C4-2B (cell line): ENCODE data around the gene PLA2G4D.

ENCODE experiments used
- H3K27ac ChIP-seq: fragments of 450-650 bp; 2 replicates; pipeline ENCODE4 v1.5.1; 2017
- ZFX ChIP-seq: fragments of 450-650 bp; IDR thresholded peaks from 2 replicates; pipeline ENCODE4 v1.6.1; 2017
- TF ChIP-seq, protein P1 (sequence below): fragments of 450-650 bp; conservative IDR thresholded peaks from 2 replicates; pipeline ENCODE4 v1.5.1; 2017; ENCODE audit warnings: mild to moderate bottlenecking

Gene PLA2G4D

DNA sequence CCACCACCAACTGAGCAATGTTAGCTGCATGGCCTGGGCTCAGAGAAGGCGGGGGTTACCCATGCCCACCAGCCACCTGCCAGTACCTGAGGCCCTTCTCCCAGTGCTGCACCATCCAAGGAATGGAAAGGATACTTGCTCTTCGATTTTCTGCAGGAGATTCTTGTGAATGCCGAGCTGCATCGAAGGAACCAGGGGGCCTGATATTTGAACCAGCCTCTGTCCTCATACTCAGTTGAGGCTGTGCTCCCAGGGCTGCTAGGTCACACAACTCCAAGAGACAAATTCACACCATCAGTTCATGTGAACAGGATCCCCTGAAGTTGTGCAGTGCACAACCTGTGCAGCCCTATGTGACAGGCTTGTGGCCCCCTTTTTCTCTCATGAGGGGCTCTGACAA, 44.0 kb upstream of the PLA2G4D start:
- no peak overlapping the region for H3K27ac ChIP-seq
- TF ChIP-seq, protein P1, sequence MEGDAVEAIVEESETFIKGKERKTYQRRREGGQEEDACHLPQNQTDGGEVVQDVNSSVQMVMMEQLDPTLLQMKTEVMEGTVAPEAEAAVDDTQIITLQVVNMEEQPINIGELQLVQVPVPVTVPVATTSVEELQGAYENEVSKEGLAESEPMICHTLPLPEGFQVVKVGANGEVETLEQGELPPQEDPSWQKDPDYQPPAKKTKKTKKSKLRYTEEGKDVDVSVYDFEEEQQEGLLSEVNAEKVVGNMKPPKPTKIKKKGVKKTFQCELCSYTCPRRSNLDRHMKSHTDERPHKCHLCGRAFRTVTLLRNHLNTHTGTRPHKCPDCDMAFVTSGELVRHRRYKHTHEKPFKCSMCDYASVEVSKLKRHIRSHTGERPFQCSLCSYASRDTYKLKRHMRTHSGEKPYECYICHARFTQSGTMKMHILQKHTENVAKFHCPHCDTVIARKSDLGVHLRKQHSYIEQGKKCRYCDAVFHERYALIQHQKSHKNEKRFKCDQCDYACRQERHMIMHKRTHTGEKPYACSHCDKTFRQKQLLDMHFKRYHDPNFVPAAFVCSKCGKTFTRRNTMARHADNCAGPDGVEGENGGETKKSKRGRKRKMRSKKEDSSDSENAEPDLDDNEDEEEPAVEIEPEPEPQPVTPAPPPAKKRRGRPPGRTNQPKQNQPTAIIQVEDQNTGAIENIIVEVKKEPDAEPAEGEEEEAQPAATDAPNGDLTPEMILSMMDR, result no peak
- TF ChIP-seq ZFX, result no peak

DNA sequence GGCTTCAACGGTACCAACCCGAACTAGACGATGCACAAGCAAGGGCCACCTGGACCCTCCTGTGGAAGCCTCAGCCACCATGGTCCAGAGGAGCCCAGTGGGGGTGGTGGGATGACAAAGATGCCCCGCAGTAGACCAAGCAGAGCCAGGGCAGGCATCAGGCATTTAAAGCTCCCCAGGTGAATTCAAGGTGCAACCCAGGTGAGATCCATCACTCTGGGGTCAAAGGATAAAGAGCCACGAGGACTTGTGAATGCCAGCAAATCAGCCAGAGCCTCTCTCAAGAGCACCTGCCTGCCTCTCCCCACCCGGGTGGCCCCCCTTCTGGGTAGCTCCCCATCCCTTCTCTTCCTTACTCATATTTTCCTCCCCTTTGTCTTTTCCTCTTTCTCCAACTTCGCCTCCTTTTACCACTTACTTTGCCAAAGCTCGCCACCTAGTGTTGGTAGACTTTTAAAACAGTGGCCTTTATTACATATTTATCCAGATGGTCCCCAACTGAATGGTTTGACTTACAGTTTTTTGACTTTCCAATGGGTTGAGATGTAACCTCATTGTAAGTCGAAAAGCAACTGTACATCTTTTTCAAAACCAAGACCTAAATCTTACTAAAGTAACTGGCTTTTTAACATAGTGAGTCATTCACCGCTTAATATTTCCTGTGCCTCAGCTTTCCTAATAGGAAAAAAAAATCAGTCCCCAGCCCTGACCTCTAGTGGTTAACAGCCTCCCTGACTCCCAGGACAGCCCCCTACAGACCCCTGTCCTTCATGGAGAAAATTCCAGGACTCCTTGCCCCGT, 43.3 kb upstream of the PLA2G4D start:
- no peak overlapping the region for H3K27ac ChIP-seq
- TF ChIP-seq, protein P1, result peak; percentile 85
- TF ChIP-seq ZFX, result no peak

DNA sequence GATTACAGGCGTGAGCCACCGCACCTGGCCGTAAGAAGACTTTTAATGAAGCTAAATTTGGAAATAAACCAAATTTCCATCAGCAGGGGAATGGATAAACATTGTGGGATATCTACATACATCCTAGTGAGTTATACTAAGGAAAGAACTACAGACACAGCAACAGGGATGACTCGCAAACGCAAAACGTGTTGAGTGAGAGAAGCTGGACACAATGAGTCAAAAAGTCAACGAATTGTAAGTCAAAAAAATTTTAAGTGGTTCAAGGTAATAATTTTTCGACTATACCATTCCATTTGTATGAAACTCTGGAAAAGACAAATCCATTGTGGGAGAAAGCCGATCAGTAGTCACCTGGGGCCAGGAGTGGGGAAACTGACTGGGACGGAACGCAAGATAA, 42.2 kb upstream of the PLA2G4D start:
- no peak for TF ChIP-seq ZFX
- no peak overlapping the region for H3K27ac ChIP-seq

DNA sequence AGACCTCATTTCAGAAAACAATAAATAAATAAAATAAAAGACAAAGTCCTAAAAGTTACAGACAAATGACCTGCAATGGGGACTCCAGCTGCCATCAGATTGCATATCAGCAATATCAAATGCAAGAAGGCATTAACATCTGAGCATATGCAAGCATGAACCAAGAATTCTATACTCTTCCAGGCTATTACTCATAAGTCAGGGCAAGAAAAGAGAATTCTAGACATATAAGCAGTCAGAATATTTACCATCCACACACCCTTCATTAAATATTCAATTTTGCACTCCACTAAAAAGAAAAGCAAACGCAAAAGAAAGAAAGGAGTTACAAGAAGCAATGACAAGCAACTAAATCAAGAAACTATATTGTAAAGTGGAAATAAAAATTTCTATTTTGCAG, 41.0 kb upstream of the PLA2G4D start:
- TF ChIP-seq ZFX, result no peak
- TF ChIP-seq, protein P1, result no peak
- H3K27ac ChIP-seq, result no peak overlapping the region

DNA sequence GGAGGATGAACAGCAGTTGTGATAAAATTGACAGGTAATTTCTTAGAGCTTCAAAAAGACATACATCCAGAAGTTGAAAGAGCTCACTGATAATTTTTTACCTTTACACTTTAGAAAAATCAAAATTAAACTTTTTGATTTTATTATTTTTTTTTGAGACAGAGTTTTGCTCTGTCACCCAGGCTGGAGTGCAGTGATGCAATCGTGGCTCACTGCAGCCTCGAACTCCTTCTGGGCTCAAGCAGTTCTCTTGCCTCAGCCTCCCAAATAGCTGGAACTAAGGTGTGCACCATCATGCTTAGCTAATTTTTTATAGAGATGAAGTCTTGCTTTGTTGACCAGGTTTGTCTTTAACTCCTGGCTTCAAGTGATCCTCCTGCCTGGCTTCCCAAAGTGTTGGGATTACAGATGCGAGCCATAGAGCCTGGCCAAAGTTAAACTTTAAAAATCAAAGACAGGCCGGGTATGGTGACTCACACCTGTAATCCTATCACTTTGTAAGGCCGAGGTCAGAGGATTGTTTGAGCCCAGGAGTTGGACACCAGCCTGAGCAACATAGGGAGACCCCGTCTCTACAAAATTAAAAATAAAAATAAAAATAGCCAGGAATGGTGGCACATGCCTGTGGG, 40.4 kb upstream of the PLA2G4D start:
- TF ChIP-seq, protein P1, result no peak
- no peak for TF ChIP-seq ZFX
- H3K27ac ChIP-seq, result no peak overlapping the region

DNA sequence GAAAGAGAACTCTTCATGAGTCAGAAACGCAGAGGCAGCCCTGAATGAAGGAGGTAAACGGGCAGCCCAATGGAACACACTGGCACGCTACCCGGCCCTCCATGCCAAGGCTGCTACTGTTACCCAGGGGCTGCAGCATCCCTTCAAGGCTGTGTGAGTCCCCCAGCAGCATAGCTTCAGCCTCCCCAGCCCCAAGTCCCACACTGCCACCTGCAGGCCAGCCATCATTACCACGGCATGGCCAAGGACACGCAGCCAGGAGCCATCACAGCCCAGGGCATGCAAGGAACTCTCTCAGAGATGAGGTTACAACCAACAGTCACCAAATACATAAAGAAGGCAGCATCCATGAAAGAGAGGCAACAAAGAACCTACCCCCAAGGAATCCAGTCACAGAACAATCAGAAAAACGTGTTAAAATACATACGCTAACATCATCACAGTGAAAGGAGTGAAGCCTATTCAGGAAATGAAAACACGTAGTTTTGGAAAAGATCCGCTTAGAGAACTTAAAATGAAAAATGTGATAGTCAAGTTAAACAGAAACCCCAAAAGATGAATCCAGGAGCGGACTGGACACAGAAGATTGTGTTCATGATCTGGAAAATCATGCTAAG, 39.6 kb upstream of the PLA2G4D start:
- TF ChIP-seq ZFX, result no peak
- TF ChIP-seq, protein P1, result peak; percentile 97
- H3K27ac ChIP-seq, result no peak overlapping the region

DNA sequence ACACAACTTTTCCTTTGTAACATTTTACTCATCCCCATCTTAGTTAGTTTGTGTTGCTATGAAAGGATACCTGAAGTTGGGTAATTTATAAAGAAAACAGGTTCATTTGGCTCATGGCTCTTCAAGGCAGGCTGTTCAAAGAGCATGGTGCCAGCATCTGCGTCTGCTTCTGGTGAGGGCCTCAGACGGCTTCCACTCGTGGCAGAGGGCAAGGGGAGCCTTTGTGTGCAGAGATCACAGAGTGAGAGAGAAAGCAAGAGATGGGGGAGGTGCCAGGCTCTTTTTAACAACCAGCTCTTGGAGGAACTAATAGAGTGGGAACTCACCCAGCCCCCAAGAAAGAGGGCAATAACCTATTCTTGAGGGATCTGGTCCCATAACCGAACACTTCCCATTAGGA, 39.0 kb upstream of the PLA2G4D start:
- TF ChIP-seq, protein P1, result no peak
- no peak for TF ChIP-seq ZFX
- H3K27ac ChIP-seq, result no peak overlapping the region
